Mononuclear cell (primary cell): Measurements from ENCODE around the gene INPP5D. TPM values are rescaled to one million over a fixed set of nuclear protein-coding genes. Genes with fewer than 3 reads are reported as not detected.

Experiments
- H3K27me3 ChIP-seq: 2 replicates; pipeline ENCODE4 v1.6.0; 2011; ENCODE audit warnings: low read length, control low read depth; ENCODE audit not compliant: insufficient read depth
- H3K4me1 ChIP-seq: 2 replicates; pipeline ENCODE4 v1.5.1; 2011; ENCODE audit warnings: mild to moderate bottlenecking, low read length, control low read depth; ENCODE audit not compliant: insufficient read depth
- H3K4me3 ChIP-seq: 2 replicates; pipeline ENCODE4 v1.5.1; 2011; ENCODE audit warnings: mild to moderate bottlenecking, low read length, moderate library complexity
- H3K9me3 ChIP-seq: 2 replicates; pipeline ENCODE4 v1.5.1; 2011; ENCODE audit warnings: low read depth, mild to moderate bottlenecking, control low read depth, low read length
- total RNA-seq: library from RNA; depleted of rRNA; stranded (reverse); fragments of >200 nt; gene quantifications from one replicate; pipeline ENCODE4 v1.2.3, GENCODE V29; 2012

Gene INPP5D
- total RNA-seq, 1 donor = 122 TPM

DNA sequence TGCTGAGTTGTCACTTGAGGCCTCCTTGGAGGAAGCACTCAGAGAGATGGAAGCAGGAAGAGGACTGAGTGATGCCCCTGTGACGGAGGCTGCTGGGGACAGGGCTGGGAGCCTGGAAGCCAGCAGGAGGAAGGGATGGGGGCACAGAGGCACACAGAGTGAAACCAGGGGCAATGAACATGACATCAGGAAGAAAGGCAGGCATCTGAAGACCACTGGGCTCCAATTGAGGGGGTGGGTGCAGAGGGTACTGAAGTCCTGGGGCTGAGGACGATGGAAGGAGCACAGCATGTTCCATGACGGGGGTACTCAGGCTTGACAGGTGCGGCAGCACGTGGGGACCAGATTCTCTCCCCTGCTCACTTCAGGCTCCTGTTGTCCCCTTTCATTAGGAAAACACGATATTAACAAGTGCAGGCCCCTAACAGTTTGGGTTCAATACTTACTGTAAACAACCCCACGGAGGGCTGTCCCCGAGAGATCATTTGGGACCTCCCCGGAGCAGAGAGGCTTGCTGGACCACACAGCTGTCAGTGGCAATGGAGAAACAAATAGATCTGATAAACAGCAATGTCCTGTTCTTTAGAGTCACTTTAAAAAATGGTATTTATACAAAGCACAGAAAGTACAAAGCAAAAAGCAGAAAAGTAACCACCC is 8.7 kb downstream of the INPP5D start:
- H3K9me3 ChIP-seq = no peaks in the 10 kb centered on the region
- peaks cover 74% of the 10 kb centered on the region for H3K4me1 ChIP-seq
- H3K4me3 ChIP-seq = no peak overlapping the region
- H3K27me3 ChIP-seq = no peaks in the 10 kb centered on the region

GRCh38 chr2:233072838-233073237 is 12.7 kb downstream of the INPP5D start:
- Histone ChIP-seq H3K9me3 (no peaks in the 10 kb centered on the region), H3K4me1 (peaks cover 80% of the 10 kb centered on the region), H3K4me3 (no peak overlapping the region), H3K27me3 (no peaks in the 10 kb centered on the region)

GRCh38 chr2:233074106-233074505 is 14.0 kb downstream of the INPP5D start:
- H3K9me3 ChIP-seq = no peaks in the 10 kb centered on the region
- H3K4me1 ChIP-seq = peaks cover 83% of the 10 kb centered on the region
- no peak overlapping the region for H3K4me3 ChIP-seq
- no peaks in the 10 kb centered on the region for H3K27me3 ChIP-seq

DNA sequence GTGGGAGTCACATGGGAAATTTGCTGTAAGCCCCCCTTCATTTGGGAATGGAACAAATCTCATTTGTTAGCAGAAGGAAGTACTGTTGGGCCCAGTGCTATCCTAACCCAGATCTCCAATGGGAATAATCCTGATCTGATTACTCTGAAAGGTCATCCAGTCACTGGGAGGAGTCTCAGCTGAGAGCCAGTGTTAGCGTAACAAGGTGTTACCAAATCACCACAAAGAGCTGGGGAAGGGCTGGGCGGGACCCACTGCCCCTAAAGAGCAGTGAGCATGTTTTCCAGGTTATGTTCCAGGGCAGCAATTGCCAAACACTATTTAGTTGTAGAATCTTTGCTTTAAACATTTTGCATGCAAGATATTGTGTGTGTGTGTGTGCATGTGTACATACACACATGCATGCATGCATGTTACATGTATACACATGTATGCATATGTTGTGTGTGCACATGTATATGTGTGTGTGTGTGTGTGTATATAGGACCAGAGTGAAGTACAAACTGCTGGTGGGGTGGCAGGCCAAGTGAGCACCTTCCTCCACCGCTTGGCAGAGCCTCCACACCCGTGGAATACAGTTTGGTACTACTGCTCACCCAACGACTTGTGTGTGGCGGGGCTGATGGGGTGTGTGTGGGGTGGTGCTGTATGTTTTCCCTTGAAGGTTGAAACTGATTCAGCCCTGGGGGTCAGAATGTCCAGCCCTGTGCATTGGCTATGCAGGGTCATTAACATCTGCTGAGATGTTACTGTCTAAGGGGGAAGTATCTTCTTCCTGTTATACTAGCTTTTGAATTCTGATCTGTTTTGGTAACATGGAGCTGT is 15.2 kb downstream of the INPP5D start:
- H3K4me3 ChIP-seq = no peak overlapping the region
- no peaks in the 10 kb centered on the region for H3K9me3 ChIP-seq
- peaks cover 87% of the 10 kb centered on the region for H3K4me1 ChIP-seq
- no peaks in the 10 kb centered on the region for H3K27me3 ChIP-seq

DNA sequence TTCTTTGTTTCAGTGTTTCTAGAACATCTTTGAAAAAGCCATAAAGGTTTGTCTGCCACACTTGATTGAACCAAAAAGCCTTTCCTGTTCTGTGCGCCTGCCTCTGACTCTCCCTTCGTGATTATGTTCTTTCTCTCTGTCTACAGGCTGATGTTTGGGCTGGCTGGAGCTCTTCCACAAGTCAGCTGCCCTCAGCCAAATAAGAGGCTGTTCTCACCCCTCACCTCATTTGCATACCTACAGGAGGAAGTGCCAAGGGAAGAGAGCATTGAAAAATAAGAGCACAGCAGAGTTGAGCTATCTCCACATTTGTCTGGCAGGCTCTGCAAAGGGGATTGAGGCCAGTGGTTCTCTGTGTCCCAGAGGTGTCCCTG is 15.8 kb downstream of the INPP5D start:
- H3K4me3 ChIP-seq = no peak overlapping the region
- H3K4me1 ChIP-seq = peaks cover 87% of the 10 kb centered on the region
- H3K27me3 ChIP-seq = no peaks in the 10 kb centered on the region
- no peaks in the 10 kb centered on the region for H3K9me3 ChIP-seq

- no peaks in the 10 kb centered on the region for H3K9me3 ChIP-seq
- no peak overlapping the region for H3K4me3 ChIP-seq
- H3K27me3 ChIP-seq = no peaks in the 10 kb centered on the region
- peaks cover 92% of the 10 kb centered on the region for H3K4me1 ChIP-seq
These were observed 16.6 kb downstream of the INPP5D start for GRCh38 chr2:233076749-233077148.

DNA sequence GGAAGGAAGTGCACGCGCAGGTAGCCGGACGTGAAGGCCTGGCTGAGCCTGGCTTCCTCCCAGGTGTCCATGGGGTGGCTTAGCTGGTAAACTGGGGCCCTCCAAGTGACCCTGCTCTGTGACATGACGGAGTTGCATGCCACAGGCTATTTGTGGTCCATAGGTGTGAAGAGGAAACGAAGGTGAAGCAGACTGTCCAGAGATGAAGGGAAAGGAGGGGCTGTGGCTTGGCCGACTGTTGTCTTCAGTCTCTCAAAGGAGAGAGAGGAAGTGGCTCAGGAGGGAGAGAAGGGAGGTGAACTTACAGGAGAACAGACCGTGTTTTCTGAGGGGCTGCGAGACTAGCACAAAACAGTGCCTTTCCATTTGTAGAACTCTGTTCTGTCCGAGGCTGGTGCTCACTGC is 19.3 kb downstream of the INPP5D start:
- Histone ChIP-seq H3K4me3 (no peak overlapping the region), H3K9me3 (no peaks in the 10 kb centered on the region), H3K27me3 (no peaks in the 10 kb centered on the region)

GRCh38 chr2:233079953-233080835 is 20.1 kb downstream of the INPP5D start:
- H3K9me3 ChIP-seq = no peaks in the 10 kb centered on the region
- H3K4me3 ChIP-seq = no peak overlapping the region
- no peaks in the 10 kb centered on the region for H3K27me3 ChIP-seq
- peaks cover 100% of the 10 kb centered on the region for H3K4me1 ChIP-seq

More for the DNA sequence above, 19.3 kb downstream of the INPP5D start:
- H3K4me1 ChIP-seq = peaks cover 100% of the 10 kb centered on the region

- H3K4me3 ChIP-seq = no peak overlapping the region
These were observed 20.7 kb downstream of the INPP5D start for GRCh38 chr2:233080836-233081229.

GRCh38 chr2:233081232-233081730 is 21.1 kb downstream of the INPP5D start:
- H3K4me1 ChIP-seq = peaks cover 100% of the 10 kb centered on the region
- no peak overlapping the region for H3K4me3 ChIP-seq
- H3K27me3 ChIP-seq = no peaks in the 10 kb centered on the region
- H3K9me3 ChIP-seq = no peaks in the 10 kb centered on the region

More at GRCh38 chr2:233080836-233081229, 20.7 kb downstream of the INPP5D start:
- Histone ChIP-seq H3K9me3 (no peaks in the 10 kb centered on the region), H3K27me3 (no peaks in the 10 kb centered on the region), H3K4me1 (peaks cover 100% of the 10 kb centered on the region)

DNA sequence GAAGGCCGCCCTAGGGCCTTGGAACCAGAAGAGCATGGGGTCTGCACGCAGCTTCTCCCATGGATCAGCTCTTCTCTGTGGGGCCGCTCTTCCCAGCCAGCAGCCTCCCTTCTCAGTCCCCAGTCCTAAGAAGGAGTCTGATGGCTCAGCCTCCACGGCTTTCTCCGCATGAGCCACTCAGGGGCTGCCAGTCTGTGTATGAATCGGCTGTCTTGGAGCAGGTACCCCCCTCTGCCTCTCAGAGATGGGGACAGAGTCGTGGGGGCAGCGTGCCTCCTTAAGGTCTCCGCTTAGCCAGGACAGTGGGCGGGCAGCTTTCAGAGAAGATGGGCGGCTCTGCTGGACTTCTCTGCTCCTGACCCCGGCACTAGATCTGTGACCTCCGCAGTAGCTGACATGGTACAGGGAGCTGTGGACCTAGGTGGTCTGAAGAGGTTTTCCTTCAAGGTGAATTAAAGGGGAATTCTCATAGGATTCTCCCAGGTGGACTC is 21.6 kb downstream of the INPP5D start:
- H3K27me3 ChIP-seq = no peaks in the 10 kb centered on the region
- H3K9me3 ChIP-seq = no peaks in the 10 kb centered on the region
- H3K4me1 ChIP-seq = peaks cover 100% of the 10 kb centered on the region
- H3K4me3 ChIP-seq = no peak overlapping the region

DNA sequence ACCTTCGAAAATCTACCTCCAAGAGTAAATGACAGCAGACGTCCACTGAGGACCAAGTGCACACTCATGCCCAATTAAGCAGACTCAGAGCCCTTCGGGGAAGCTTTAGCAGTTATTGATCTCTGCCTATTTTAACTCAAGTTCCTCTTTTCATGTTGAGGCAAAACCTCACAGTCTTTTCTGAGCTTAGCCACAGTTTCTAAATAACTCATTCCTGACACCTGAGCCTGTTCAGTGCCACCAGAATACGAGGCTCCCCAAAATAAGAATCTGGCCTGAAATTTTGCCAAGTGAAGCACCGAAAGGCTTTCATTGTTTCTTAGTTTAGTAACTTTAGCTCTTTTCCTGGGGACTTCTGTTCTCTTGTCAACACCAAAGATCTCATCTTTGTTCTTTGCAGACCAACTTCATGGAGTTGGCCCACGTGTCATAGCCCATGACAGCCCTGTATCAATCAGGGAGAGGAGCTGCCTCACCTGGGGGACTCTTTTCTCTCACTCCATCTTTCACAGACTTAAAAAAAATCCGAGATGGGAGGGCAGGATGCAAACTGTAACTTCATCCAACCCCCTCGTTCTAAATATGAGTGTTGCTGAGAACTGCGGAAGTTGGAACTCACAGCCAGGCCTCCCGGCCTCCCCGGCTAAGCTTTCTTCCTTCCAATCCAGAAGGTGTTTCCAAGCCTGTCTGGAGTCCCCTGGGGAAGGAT is 22.2 kb downstream of the INPP5D start:
- H3K27me3 ChIP-seq = no peaks in the 10 kb centered on the region
- peaks cover 100% of the 10 kb centered on the region for H3K4me1 ChIP-seq
- H3K4me3 ChIP-seq = no peak overlapping the region
- H3K9me3 ChIP-seq = no peaks in the 10 kb centered on the region

GRCh38 chr2:233082931-233083755 is 23.0 kb downstream of the INPP5D start:
- no peaks in the 10 kb centered on the region for H3K9me3 ChIP-seq
- peaks cover 100% of the 10 kb centered on the region for H3K4me1 ChIP-seq
- no peak overlapping the region for H3K4me3 ChIP-seq
- no peaks in the 10 kb centered on the region for H3K27me3 ChIP-seq
